NCI-H2196 (cell line): ENCODE measurements around the gene PARP3.

Experiments used
- DNase-seq: peaks from one replicate; lab custom pipeline; 2025; ENCODE audit not compliant: unreplicated experiment; lab: John Stamatoyannopoulos, UW

Gene PARP3

DNA sequence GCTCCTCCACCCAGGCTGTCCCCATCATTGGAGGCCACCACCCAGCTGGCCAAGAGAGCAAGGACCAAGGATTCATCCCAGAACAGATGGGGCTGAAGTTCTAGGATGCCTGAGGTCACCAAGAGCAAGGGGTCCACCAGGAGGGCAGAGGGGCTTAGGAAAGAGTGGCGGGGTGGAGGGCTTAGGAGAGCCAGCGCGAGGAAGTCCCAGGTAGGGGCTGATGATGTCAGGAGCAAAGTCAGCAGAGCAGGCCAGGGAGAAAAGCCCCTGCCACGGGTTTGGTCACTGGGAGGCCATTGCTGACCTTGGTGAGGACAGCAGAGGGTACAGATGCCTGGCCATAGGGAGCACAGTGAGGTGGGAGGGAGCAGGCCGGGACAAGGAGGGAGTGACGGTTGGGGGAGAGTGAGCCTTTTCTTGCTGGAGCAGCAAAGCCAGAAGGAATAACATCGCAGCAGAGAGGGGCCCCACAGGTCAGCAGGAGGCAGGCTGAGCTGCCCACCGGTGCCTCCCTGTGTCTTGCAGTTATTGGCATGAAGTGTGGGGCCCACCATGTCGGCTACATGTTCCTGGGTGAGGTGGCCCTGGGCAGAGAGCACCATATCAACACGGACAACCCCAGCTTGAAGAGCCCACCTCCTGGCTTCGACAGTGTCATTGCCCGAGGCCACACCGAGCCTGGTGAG, 5.2 kb downstream of the PARP3 start:
- DNase-seq = no peak

DNA sequence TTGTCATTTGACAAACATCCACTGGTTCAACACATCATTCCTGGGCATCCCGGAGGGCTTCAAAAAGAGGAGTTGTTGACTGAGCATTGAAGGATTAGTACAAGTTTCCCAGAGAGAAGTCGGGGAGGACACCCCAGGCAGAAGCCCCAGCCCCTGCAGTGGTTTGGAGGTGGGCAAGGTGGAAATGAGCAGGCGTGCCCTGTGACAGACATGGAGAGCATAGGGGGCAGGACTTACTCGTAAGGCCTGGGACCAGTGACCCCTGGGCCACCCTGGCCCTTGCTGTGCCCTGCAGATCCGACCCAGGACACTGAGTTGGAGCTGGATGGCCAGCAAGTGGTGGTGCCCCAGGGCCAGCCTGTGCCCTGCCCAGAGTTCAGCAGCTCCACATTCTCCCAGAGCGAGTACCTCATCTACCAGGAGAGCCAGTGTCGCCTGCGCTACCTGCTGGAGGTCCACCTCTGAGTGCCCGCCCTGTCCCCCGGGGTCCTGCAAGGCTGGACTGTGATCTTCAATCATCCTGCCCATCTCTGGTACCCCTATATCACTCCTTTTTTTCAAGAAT, 5.9 kb downstream of the PARP3 start:
- no peak for DNase-seq

- DNase-seq = no peak
Observed at GRCh38 chr3:51949121-51949520, 7.0 kb downstream of the PARP3 start.

- no peak for DNase-seq
Observed at GRCh38 chr3:51950899-51951298, 8.7 kb downstream of the PARP3 start.

GRCh38 chr3:51953445-51953844, 11.3 kb downstream of the PARP3 start:
- no peak for DNase-seq

DNA sequence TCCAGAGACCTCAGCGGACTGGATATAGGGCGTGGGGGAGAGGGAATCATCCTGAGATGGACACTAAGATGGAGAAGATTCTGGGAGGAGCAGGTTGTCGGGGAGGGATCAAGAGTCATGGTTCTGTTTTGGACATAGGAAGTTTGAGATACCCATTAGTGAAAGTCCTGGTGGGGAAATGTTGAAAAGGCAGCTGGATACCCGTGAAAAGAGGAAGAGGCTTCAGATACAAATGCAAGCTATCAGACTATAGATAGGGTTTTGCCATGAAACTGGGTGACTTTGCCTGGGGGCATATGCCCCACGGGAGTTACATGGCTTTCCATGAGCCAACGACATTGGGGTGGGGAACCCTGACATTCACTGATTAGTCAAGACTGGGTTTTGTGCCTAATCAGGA, 11.9 kb downstream of the PARP3 start:
- no peak for DNase-seq

- no peak for DNase-seq
Observed at GRCh38 chr3:51954713-51955112, 12.6 kb downstream of the PARP3 start.

DNA sequence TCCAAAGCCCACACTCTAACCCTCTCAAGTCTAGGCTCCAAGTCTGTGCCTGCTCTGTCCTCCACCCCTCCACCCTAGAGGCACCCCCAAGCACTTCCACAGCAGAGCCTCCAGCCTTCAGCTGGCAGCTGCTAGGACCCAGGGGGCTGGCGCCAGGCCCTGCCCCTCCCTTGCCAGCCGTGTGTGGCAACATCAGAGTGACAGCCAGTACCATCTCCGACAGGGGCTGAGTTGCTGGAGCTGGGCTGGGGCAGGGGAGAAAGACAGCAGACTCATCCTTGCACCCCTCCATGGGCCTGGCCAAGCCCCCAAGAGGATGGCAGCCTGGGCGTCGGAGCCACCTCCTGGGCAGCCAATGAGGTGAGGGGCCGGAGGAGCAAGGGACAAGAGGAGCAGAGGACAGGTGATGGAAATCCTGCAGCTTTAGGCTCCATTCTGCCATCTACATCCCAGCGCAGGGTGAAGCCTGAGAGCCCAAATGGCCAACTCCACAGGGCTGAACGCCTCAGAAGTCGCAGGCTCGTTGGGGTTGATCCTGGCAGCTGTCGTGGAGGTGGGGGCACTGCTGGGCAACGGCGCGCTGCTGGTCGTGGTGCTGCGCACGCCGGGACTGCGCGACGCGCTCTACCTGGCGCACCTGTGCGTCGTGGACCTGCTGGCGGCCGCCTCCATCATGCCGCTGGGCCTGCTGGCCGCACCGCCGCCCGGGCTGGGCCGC, 13.2 kb downstream of the PARP3 start, which contains the start of gene GPR62:
GPR62 (plus strand) TSS at position 207 of the 718 bp plus-strand sequence; CDS start at position 479, 272 bp downstream.
- DNase-seq = no peak

- DNase-seq = no peak
Observed at GRCh38 chr3:51955893-51956770, 14.0 kb downstream of the PARP3 start.

GRCh38 chr3:51957520-51958205, 15.5 kb downstream of the PARP3 start:
- no peak for DNase-seq

DNA sequence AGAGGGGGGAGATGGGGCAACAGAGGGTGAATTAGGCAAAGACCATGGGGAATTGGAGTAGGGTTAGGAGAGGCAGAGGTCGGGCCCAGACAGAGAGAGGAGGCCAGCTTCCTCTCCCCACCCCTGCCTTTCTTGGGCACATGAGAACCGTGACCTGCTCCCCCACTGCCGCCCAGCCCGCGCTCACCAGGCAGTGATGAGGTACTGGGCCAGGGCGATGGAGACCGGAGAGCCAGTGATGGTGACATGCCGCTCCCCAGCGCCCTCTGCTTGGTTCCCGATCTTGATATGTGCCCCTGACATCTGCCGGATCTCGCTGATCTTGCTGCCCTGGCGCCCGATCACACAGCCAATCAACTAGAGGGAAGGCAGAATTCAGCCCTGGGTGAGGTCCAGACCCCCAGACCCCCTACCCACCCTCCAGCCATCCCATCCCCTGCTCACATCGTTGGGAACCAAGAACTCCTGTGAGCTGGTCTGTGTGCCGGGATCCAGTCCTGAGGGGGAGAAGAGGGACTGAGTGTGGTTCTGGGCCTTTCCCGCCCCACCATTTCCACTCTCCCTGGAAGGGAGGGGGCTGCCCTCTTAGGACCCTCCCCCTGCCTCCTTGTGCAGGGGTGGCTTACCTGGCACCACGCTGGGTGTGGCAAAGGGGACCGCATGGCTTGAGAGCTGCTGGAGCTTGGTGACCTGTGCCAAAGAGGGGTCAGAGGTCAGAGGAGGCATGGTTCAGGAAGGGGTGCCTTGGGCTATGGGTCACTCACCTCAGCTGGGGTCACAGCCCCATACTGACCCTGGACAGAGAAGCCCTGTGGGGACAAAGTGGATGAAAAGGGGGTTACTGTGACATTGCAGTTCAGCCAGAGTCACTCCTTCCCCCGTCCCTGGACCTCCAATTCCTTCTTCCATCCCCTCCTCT, 16.7 kb downstream of the PARP3 start:
- DNase-seq = no peak

DNA sequence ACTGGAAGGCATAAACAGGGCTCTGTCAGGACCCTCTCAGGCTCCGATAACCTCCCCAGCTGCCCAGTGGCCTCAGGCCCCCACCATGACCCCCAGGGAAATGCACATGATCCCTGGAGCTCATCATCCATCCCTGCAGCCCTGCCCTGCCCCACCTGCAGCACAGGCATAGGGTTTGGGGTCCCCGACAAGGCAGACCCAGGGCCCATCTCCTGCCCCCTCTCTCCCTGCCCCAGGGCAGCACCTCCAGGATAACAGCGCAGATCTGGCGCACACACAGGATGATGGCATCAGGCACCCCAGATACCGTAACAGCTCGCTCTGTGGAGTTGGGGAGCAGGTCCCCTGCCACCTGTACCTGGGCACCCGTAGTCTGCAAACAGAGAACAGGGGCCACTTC, 17.5 kb downstream of the PARP3 start:
- no peak for DNase-seq

DNA sequence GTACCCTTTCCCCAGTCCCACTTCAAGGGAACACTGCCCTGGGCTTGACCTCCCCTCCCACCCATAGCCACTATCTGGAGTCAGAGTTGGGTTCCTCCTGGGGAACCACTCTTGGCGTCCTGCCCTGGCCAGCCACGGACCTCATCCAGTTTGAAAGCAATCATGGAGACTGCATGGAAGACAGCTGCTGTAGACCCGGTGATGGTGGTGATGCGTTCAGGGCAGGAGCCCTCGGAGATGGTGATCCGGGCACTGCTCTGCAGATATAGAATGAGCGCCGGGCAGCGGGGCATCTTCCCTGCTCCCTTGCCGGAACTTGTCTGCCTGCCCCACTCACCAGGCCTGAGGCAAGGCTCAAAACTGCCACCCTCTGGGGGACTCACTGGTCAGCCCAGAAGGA, 18.2 kb downstream of the PARP3 start:
- no peak for DNase-seq

DNA sequence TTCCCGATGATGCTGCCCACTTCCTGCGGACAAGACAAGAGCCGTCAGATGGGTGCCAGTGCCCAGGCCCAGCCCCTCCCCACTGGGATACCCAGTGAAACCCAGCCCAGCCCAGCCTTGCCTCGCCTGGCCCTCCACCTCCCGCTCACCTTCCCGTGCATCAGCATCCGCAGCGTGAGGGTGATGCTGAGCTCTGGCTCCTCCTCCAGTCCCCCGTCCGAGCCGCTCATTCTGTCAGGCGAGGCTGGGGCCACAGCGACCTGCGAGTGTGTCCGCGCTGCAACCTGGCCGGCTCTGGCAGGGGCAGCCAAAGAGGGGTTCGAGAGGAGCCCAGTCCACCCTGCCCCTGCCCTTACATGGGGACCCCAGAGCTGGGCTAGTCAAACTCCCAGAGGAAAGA, 18.8 kb downstream of the PARP3 start:
- no peak for DNase-seq

GRCh38 chr3:51961602-51962569, 19.7 kb downstream of the PARP3 start:
- DNase-seq = no peak

DNA sequence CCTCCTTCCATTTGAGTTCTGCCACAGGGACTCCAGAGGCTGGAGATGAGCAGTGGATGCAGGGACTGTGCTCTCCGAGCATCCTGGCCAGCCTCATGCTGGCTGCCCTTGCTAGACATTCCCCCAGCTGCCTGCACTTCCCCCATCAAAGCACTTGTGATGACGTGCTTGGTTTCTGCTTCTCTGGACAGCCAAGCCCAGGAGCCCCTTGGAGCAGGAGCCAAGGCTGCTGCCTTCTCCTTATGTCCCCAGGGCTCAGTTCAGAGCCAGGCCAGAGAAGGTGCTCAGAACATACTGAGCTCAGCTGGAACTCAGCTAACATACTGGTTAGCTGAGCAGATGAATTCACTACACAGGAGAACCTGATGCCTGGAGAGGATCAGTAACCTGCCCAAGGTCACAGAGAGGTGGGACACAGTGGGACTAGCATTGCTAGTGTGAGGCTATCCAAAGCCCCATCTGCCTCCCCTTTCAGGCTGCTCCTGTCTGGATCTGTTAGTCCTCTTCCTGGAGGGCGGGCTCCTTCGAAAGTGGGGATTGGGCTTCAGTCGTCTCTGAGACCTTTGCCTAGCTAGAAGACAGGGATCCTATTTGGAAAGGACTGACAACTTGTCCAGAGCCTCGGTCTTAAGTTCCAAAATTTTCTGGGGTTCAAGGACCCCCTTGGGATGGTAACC, 20.8 kb downstream of the PARP3 start:
- DNase-seq = no peak

DNA sequence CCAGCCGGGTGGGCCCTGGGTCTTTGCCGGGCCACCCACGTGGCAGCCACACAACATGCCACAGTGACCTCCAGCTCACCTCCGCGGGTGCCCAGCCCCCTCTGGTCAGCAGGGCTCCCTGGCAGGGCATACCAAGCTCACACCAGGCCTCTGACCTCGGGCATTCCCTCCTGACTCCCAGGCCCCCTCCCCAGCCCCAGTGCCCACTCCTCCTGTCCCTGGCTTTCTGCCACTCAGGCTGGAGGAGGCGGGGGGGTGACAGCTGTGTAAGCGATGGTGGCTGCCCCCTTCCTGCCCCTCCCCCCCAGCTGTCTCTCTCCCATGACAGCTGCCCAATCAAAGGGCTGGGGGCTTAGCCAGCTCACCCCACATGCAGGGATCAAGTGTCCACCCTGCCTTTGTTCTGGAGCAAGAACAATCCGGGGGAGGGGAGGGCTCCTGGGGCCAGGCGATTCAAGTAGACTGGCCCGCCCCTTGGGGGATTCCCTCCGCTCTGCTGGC, 21.8 kb downstream of the PARP3 start:
- DNase-seq = no peak

GRCh38 chr3:51964521-51964920, 22.4 kb downstream of the PARP3 start:
- no peak for DNase-seq
